ENCODE measurements around the gene TOLLIP. TPM values are rescaled to one million over a fixed set of nuclear protein-coding genes. Genes with fewer than 3 reads are reported as not detected.

TOLLIP gene
- total and polyA plus RNA-seq, 2 of the 4 experiments (the other 2 are of a cell fraction): 19.7 to 42.9 TPM

- H4K5ac ChIP-seq (ENCODE audit: low read depth, low read length): no peak overlapping the region
- H4K20me1 ChIP-seq (ENCODE audit: insufficient read depth, low read length): 0 out of 2 replicates have a peak, but pooled peaks cover 10% of the 10 kb centered on the region
- no peak overlapping the region for H2BK20ac ChIP-seq (ENCODE audit: low read depth, low read length)
- ChIA-PET CTCF (no interaction called here), POLR2A (ENCODE audit: unreplicated experiment) (no interaction called here)
- H3K18ac ChIP-seq (ENCODE audit: low read depth, low read length): no peak overlapping the region
- H2BK15ac ChIP-seq (ENCODE audit: low read depth, low read length): no peak overlapping the region
- WGBS, 2 experiments (ENCODE audit: extremely low coverage in 2 of 2, insufficient read length in 1 of 2): 100% methylated on average over 2 of the region's 27 CpGs; no CpG with 5 or more reads in 1 of the 2 experiments
- H3K9ac ChIP-seq (ENCODE audit: low read depth, low read length): no peak overlapping the region
- H3K56ac ChIP-seq (ENCODE audit: extremely low read depth, insufficient read depth, low read length): no peak overlapping the region
- no peaks in the 10 kb centered on the region for H3K9me3 ChIP-seq (ENCODE audit: control insufficient read depth, insufficient read depth, low read length)
- no peak overlapping the region for H3K23ac ChIP-seq (ENCODE audit: low read depth, low read length)
- no peak overlapping the region for H2BK120ac ChIP-seq (ENCODE audit: low read depth, low read length)
- no TSS peak for BruUV-seq (replicated peaks)
- no peak overlapping the region for H4K8ac ChIP-seq (ENCODE audit: low read depth in 2 of 2, low read length in 2 of 2)
- no peak for DNase-seq
- no peaks in the 10 kb centered on the region for H3K4me1 ChIP-seq (ENCODE audit: control insufficient read depth, insufficient read depth, low read length)
- no peak for ATAC-seq (ENCODE audit: low read depth)
- H3K9me1 ChIP-seq (ENCODE audit: insufficient read depth, low read length): 0 out of 2 replicates have a peak, but pooled peaks cover 3% of the 10 kb centered on the region
- H3K79me1 ChIP-seq (ENCODE audit: low read depth in 1 of 2, low read length in 2 of 2): peaks cover 0 to 6% of the 10 kb centered on the region in 2 experiments; a peak in 1 of 4 replicates
- no peak overlapping the region for H2AK5ac ChIP-seq (ENCODE audit: low read depth, low read length)
- intact Hi-C loops (cut with micrococcal nuclease) (no loop called here), in situ Hi-C loops (cut with MboI; ENCODE audit: low sequenced_read_pairs) (no loop called here), dilution Hi-C loops (cut with HindIII; ENCODE audit: low sequenced_read_pairs, unreplicated experiment) (no loop called here)
- H2AFZ ChIP-seq (replicated peaks; ENCODE audit: low read length, poor library complexity): no peak overlapping the region
- no peak overlapping the region for H3K14ac ChIP-seq (replicated peaks; ENCODE audit: low read depth, low read length)
- H3K4me2 ChIP-seq (ENCODE audit: low read depth, low read length): no peak overlapping the region
- H3K4ac ChIP-seq (ENCODE audit: low read depth, low read length): no peak overlapping the region
- no peak overlapping the region for H3K4me3 ChIP-seq (ENCODE audit: insufficient read depth, low read depth, low read length)
- H4K91ac ChIP-seq (ENCODE audit: insufficient read depth, low read depth, low read length): no peak overlapping the region
- no peak overlapping the region for H2BK5ac ChIP-seq (ENCODE audit: low read depth, low read length, poor library complexity, severe bottlenecking)
- H3K27ac ChIP-seq (ENCODE audit: insufficient read depth, low read length): no peak overlapping the region
- H3K36me3 ChIP-seq (ENCODE audit: control insufficient read depth, insufficient read depth, low read length): peaks cover 55% of the 10 kb centered on the region
- no peaks in the 10 kb centered on the region for H3K27me3 ChIP-seq (ENCODE audit: control insufficient read depth, insufficient read depth, low read length)
- no peak overlapping the region for H2AK9ac ChIP-seq (replicated peaks; ENCODE audit: low read depth, low read length, poor library complexity)
- TF ChIP-seq CEBPB (IDR thresholded peaks at IDR 0.05; ENCODE audit: low read depth, low read length) (no peak), SMC3 (IDR thresholded peaks at IDR 0.05; ENCODE audit: low read depth, low read length) (no peak), MAZ (IDR thresholded peaks at IDR 0.05; ENCODE audit: borderline replicate concordance, low read depth, low read length) (no peak), BHLHE40 (IDR thresholded peaks at IDR 0.05; ENCODE audit: low read depth, low read length) (no peak), ELK1 (IDR thresholded peaks at IDR 0.05; ENCODE audit: borderline replicate concordance, low read depth, low read length) (no peak), POLR2A (IDR thresholded peaks at IDR 0.05; ENCODE audit: low read depth, low read length) (no peak), MAFK (IDR thresholded peaks at IDR 0.05; ENCODE audit: low read depth, low read length) (no peak), CTCF (conservative IDR thresholded peaks at IDR 0.05; ENCODE audit: low read depth, low read length) (no peak), RAD21 (IDR thresholded peaks at IDR 0.05; ENCODE audit: low read length) (no peak), FOS (IDR thresholded peaks at IDR 0.05; ENCODE audit: low read depth, low read length) (no peak), RCOR1 (IDR thresholded peaks at IDR 0.05; ENCODE audit: insufficient replicate concordance, low read length) (no peak), NFE2L2 (IDR thresholded peaks at IDR 0.05; ENCODE audit: low read depth, low read length) (no peak), MXI1 (IDR thresholded peaks at IDR 0.05; ENCODE audit: borderline replicate concordance, low read depth, low read length) (no peak), CHD1 (IDR thresholded peaks at IDR 0.05; ENCODE audit: low read depth, low read length) (no peak), RFX5 (IDR thresholded peaks at IDR 0.05; ENCODE audit: low read depth, low read length) (no peak)
- TF ChIP-seq, protein P1, sequence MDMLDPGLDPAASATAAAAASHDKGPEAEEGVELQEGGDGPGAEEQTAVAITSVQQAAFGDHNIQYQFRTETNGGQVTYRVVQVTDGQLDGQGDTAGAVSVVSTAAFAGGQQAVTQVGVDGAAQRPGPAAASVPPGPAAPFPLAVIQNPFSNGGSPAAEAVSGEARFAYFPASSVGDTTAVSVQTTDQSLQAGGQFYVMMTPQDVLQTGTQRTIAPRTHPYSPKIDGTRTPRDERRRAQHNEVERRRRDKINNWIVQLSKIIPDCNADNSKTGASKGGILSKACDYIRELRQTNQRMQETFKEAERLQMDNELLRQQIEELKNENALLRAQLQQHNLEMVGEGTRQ (IDR thresholded peaks at IDR 0.05; ENCODE audit: low read depth, low read length): no peak
These were observed 31.4 kb downstream of the TOLLIP start for GRCh38 chr11:1277936-1278512.

Data from IMR-90 (cell line).